ENCODE results near the gene CTBP2.

The CTBP2 gene

DNA sequence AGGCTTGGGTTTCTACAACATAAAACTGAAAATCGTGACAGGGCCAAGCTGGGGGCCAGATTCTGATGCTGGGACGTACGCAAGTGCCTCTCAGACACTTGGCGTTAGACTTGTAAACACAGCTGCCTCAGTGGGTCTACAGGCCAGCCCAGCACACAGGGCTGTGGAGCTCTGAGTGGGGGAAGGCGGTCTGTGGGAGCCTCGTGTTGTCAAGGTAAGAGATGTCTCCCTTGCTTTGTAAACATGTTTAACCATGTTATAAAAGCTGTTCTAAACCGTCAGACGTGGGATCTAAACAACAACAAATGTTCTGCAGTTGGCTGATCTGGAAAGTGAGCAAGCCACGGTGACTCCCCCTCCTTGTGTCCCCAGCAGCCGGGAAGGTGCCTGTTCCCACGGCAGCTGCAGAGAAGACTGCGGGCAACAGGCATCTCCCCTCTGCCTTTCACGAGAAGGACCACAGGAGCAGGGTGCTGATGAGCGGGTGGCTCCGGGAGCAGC, 150.7 kb downstream of the CTBP2 start:
- Histone ChIP-seq H3K36me3 (peaks cover 0 to 15% (median 0%) of the 10 kb centered on the region in 3 donors), H3K4me1 (peaks cover 0 to 94% (median 77%) of the 10 kb centered on the region in 4 donors), H3K27me3 (no peaks in the 10 kb centered on the region), H3K27ac (peak overlapping the region; percentile 85 to 90), H3K4me3 (no peak overlapping the region), H3K9me3 (no peaks in the 10 kb centered on the region)
- peak; percentile 12 to 64 for DNase-seq
- intact Hi-C loops (cut with DNase I; ENCODE audit: low total_unique reads), result loop anchor here (10.0 kb wide), 1 partner anchor 145 kb away; no protein-coding TSS in a partner anchor
- TF ChIP-seq, protein P1, sequence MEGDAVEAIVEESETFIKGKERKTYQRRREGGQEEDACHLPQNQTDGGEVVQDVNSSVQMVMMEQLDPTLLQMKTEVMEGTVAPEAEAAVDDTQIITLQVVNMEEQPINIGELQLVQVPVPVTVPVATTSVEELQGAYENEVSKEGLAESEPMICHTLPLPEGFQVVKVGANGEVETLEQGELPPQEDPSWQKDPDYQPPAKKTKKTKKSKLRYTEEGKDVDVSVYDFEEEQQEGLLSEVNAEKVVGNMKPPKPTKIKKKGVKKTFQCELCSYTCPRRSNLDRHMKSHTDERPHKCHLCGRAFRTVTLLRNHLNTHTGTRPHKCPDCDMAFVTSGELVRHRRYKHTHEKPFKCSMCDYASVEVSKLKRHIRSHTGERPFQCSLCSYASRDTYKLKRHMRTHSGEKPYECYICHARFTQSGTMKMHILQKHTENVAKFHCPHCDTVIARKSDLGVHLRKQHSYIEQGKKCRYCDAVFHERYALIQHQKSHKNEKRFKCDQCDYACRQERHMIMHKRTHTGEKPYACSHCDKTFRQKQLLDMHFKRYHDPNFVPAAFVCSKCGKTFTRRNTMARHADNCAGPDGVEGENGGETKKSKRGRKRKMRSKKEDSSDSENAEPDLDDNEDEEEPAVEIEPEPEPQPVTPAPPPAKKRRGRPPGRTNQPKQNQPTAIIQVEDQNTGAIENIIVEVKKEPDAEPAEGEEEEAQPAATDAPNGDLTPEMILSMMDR (IDR thresholded peaks at IDR 0.05), result no peak

DNA sequence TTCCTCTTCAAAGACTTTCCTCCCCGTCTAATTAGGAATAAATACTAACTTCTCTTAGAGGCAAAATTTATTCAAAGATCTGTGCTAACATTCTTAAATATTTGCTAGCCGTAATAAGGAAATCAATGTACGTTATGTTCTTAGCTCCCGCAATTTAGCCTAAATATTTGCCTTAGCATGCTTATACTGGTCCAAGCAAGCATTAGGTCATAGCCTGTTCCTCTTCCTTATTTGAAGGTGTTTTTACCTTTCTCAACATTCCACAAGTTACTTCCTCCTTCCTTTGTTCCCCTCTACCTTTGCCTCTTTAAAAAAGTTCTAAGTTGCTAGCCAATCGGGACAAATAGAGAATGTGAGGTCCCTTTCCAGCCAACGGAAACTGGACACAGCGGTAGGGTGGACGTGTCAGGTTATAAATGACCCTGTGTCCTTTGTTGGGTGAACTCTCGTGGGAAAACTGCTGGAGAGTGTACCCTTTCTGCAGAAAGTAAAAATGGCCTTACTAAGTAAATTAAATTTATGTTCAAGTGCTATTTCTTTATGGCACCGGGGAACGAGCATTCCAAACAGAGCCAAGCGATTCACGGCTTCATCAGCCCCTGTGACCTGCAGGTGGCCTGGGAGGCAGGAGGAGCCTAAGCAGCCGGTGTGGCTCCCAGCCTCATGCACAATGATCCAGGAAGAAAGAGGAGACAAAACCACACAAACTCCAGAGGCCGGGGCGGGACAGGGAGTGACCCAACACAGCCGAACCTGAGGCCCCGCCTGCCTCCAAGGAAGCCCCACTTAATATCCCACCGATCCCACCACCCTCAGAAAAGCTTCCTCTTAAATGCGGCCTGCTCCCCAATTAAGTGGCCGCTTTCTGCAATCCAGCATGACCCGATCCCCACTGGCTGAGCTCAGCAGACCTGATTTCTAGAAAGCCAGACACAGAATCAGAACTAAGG, 151.4 kb downstream of the CTBP2 start:
- TF ChIP-seq, protein P1 (IDR thresholded peaks at IDR 0.05), result no peak
- intact Hi-C loops (cut with DNase I; ENCODE audit: low total_unique reads), result loop anchor here (10.0 kb wide), 1 partner anchor 146 kb away; no protein-coding TSS in a partner anchor
- peak; percentile 17 to 58 for DNase-seq
- no peaks in the 10 kb centered on the region for H3K9me3 ChIP-seq
- H3K4me3 ChIP-seq, result no peak overlapping the region
- H3K4me1 ChIP-seq, result peaks cover 0 to 89% (median 70%) of the 10 kb centered on the region in 4 donors
- H3K27me3 ChIP-seq, result no peaks in the 10 kb centered on the region
- H3K27ac ChIP-seq, result peak overlapping the region; percentile 85 to 90
- H3K36me3 ChIP-seq, result peaks cover 0 to 15% (median 0%) of the 10 kb centered on the region in 3 donors

DNA sequence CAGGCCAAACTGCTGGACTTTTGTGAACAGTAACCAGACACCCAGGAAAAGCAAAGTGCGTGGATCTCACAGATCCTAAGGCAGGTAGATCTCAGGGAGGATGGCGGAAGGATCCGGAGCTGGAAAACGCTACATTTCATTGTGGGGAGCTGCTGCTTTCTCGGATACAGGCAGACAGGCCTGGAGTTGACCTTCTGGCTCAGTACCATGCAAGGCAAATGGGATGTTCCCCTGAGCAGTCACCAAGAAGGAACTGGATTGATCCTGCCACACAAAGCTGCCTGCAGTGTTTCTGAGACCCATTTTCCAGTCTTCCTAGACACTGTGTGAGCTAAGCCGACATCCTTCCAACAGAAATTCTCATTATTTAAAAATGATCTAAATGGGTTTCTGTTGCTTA, 152.9 kb downstream of the CTBP2 start:
- no peaks in the 10 kb centered on the region for H3K9me3 ChIP-seq
- no peak overlapping the region for H3K4me3 ChIP-seq
- no peaks in the 10 kb centered on the region for H3K27me3 ChIP-seq
- intact Hi-C loops (cut with DNase I; ENCODE audit: low total_unique reads), result loop anchor here (10.0 kb wide), 1 partner anchor 147 kb away; no protein-coding TSS in a partner anchor
- no peak for DNase-seq
- H3K4me1 ChIP-seq, result peaks cover 0 to 89% (median 67%) of the 10 kb centered on the region in 4 donors
- peaks cover 3 to 29% (median 9%) of the 10 kb centered on the region in 3 donors for H3K36me3 ChIP-seq
- H3K27ac ChIP-seq, result peak overlapping the region; percentile 44 to 90
- TF ChIP-seq, protein P1 (IDR thresholded peaks at IDR 0.05), result no peak

DNA sequence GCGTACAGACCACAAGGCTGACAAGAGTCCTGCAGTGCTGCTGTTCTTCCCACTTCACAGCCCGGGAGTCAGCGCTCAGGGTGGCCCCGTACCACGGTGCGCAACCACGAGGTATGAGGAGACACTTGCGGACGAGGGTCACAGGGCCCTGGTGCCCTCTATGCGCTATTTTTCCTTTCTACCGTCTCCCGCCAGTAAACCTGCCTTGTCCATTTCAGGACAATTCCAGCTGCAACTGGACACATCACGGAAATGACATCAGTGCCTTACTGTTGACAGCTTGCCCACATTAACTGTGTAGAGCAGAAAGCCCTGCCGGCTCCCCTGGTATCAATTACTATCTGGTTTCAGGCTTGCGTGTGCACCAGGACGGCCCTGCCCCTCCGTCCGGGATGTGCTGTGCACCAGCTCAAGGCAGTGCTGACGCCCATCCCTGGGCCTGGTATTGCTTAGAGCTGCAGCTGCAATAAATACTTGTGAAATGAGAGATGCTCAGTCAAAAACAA, 153.4 kb downstream of the CTBP2 start:
- no peak overlapping the region for H3K4me3 ChIP-seq
- H3K36me3 ChIP-seq, result peaks cover 5 to 33% (median 13%) of the 10 kb centered on the region in 3 donors
- H3K4me1 ChIP-seq, result peaks cover 0 to 89% (median 68%) of the 10 kb centered on the region in 4 donors
- no peaks in the 10 kb centered on the region for H3K9me3 ChIP-seq
- no peaks in the 10 kb centered on the region for H3K27me3 ChIP-seq
- peak overlapping the region; percentile 44 to 90 for H3K27ac ChIP-seq
- peak; percentile 21 to 70 for DNase-seq
- intact Hi-C loops (cut with DNase I; ENCODE audit: low total_unique reads), result loop anchor here (10.0 kb wide), 1 partner anchor 148 kb away; no protein-coding TSS in a partner anchor
- TF ChIP-seq, protein P1 (IDR thresholded peaks at IDR 0.05), result no peak

DNA sequence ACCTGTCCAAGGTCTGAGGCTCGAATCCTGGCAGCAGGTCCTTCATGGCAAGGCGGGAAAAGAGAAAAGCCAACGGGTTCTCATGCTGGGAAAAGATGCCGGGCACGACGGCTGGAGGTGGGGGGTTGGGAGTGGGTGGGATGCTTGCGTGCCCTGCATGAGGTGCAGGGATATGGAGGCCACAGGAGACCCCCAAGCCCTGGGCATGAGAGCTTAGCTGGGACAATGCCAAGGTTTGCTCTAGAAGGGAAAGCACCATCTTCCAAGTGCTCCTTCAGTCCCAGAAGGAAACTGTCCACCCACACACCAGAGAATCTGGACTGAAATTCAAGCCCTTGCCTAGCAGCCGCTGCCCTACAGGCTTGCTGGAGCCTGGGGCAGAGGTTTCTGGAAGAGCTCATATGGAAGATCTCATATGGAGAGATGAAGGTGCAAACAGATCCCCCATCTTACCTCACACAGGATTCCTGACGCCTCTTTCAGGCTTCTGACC, 154.1 kb downstream of the CTBP2 start:
- H3K4me1 ChIP-seq, result peaks cover 0 to 89% (median 69%) of the 10 kb centered on the region in 4 donors
- intact Hi-C loops (cut with DNase I; ENCODE audit: low total_unique reads), result loop anchor here (10.0 kb wide), 1 partner anchor 149 kb away; no protein-coding TSS in a partner anchor
- peak overlapping the region; percentile 44 to 90 for H3K27ac ChIP-seq

More for the DNA sequence above, 154.1 kb downstream of the CTBP2 start:
- no peaks in the 10 kb centered on the region for H3K9me3 ChIP-seq
- H3K36me3 ChIP-seq, result peaks cover 5 to 35% (median 17%) of the 10 kb centered on the region in 3 donors
- no peak overlapping the region for H3K4me3 ChIP-seq
- DNase-seq, result peak; percentile 19 to 61
- TF ChIP-seq, protein P1 (IDR thresholded peaks at IDR 0.05), result no peak
- no peaks in the 10 kb centered on the region for H3K27me3 ChIP-seq

Measured in tibial artery (tissue), 4 donors.